Activated naive CD4-positive, alpha-beta T cell treated with anti-CD3 and anti-CD28 coated beads, Interleukin-2, amount 10 ng/mL, durations not matched to agents 7 days and 5 days (primary cell): ENCODE data around the gene FAM53B.

Experiments
- CTCF ChIA-PET: fragments of 350-600 bp; sonication (Branson Sonifier 250); formaldehyde crosslinking; loops from one replicate; lab custom pipeline; 2021; ENCODE audit warnings: antibody characterized with exemption; lab: Charles Lee
- DNase-seq: peaks from one replicate; pipeline ENCODE4 v3.0.0-alpha.2; 2020
- H3K27ac Mint-ChIP-seq: one replicate; pipeline ENCODE4 v1.8.0; 2021; ENCODE audit warnings: mild to moderate bottlenecking, moderate library complexity, mixed read lengths
- H3K27me3 Mint-ChIP-seq: one replicate; pipeline ENCODE4 v1.8.0; 2021; ENCODE audit warnings: mild to moderate bottlenecking, mixed read lengths
- H3K36me3 Mint-ChIP-seq: one replicate; pipeline ENCODE4 v1.8.0; 2021; ENCODE audit warnings: mixed read lengths
- H3K4me1 Mint-ChIP-seq: one replicate; pipeline ENCODE4 v1.8.0; 2021; ENCODE audit warnings: mixed read lengths
- H3K4me3 Mint-ChIP-seq: one replicate; pipeline ENCODE4 v1.8.0; 2021; ENCODE audit warnings: mild to moderate bottlenecking, moderate library complexity, mixed read lengths
- H3K9me3 Mint-ChIP-seq: one replicate; pipeline ENCODE4 v1.8.0; 2021; ENCODE audit warnings: mixed read lengths

FAM53B gene

DNA sequence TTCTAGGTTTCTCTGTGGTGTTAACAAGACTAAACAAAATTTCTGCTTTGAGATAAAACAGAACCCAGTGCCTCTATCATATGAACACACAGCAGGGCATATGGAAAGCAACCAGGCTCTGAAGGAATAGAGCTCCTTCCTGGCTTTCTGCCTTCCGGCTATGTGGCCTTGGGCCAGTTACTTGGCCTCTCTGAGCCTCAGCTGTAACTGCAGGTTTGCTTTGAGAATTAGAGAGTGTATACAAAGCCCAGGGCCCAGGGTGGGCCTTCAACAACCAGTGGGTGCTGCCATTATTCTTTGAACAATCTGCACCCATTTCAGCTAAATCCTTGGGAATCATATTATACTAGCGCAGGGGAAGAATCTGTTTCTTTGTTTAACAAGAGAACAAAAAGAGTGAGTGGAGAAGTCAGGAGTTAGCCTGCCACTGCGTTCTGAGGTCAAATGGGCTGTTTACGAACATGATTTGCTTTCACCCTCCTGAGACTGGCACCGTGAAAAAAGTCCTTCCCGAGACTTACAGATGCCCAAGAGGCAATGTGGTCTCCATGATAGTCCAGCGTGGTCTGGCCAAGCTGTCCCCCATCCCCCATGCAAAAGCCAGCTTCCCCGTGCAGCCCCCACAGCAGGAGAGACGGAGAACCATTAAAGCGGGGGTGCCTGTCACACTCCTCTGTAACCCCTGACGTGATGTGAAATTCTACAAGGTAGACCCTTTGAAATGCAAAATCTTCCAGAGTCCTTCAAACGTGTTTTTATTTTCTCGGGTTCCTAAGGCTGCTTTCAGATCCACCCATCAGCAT is 4.9 kb downstream of the FAM53B start:
- CTCF ChIA-PET, result interaction anchor here (0.5 to 4.6 kb wide), 6 partner anchors 20 to 209 kb away, joined by 3 to 60 read pairs (median 11); no protein-coding TSS in a partner anchor
- H3K4me1 Mint-ChIP-seq, result peaks cover 83% of the 10 kb centered on the region
- peaks cover 15% of the 10 kb centered on the region for H3K27me3 Mint-ChIP-seq
- H3K27ac Mint-ChIP-seq, result peak overlapping the region; percentile 50
- no peaks in the 10 kb centered on the region for H3K9me3 Mint-ChIP-seq
- DNase-seq, result no peak
- H3K4me3 Mint-ChIP-seq, result peak overlapping the region; percentile 2
- peaks cover 32% of the 10 kb centered on the region for H3K36me3 Mint-ChIP-seq

DNA sequence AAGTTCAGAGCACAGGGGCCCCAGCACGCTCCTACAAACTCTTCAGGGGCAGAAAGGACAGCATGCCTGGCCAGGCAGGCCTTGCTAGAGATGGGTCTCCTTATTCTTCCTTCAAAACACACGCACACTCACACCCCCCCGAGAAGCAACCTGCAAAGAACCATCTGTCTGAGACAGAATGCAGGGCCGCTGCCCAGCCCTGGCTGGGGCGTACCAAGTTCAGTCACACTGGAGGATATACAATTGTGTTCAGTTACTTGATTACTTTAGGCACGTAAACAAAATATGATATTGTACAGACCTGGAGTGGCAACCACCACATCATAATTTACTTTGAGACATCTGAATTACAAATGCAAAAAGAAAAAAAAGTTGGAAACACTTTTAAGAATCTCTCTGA is 5.7 kb downstream of the FAM53B start:
- no peak for DNase-seq
- Mint-ChIP-seq H3K36me3 (peaks cover 36% of the 10 kb centered on the region), H3K27me3 (peaks cover 15% of the 10 kb centered on the region), H3K9me3 (no peaks in the 10 kb centered on the region), H3K4me1 (peaks cover 91% of the 10 kb centered on the region), H3K27ac (no peak overlapping the region), H3K4me3 (no peak overlapping the region)
- CTCF ChIA-PET, result interaction anchor here (1.4 kb wide), 1 partner anchor 20 kb away, joined by 3 read pairs; no protein-coding TSS in a partner anchor

DNA sequence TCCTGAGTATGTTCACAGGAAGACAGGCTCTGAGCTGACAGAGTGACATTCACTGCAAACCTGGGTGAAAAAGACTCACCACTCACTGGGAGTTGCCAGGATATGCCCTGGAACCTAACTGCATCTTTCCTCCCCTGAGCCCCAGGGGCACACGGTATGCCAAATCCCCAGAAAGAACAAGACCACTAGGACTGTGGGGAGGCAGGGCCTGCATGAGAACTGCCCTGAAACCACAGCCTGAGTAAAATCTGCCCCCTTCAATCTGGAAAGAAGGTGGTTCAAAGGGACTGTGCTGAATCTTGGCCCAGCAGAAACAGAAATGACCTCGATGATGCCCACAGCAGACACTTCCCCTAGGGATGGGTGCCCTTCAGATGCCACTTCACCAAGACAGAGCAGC is 6.5 kb downstream of the FAM53B start:
- Mint-ChIP-seq H3K36me3 (peaks cover 41% of the 10 kb centered on the region), H3K4me3 (no peak overlapping the region), H3K27me3 (peaks cover 15% of the 10 kb centered on the region), H3K9me3 (no peaks in the 10 kb centered on the region), H3K4me1 (peaks cover 97% of the 10 kb centered on the region), H3K27ac (no peak overlapping the region)
- CTCF ChIA-PET, result no interaction called here
- DNase-seq, result no peak

- Mint-ChIP-seq H3K27me3 (peaks cover 15% of the 10 kb centered on the region), H3K27ac (no peak overlapping the region), H3K9me3 (no peaks in the 10 kb centered on the region), H3K36me3 (peaks cover 39% of the 10 kb centered on the region), H3K4me3 (no peak overlapping the region), H3K4me1 (peaks cover 96% of the 10 kb centered on the region)
- CTCF ChIA-PET, result no interaction called here
- no peak for DNase-seq
Measured at GRCh38 chr10:124737221-124737620, 7.0 kb downstream of the FAM53B start.

- no peak overlapping the region for H3K4me3 Mint-ChIP-seq
- peaks cover 96% of the 10 kb centered on the region for H3K4me1 Mint-ChIP-seq
- CTCF ChIA-PET, result interaction anchor here (1.0 kb wide), 1 partner anchor 17 kb away, joined by 3 read pairs; no protein-coding TSS in a partner anchor
- DNase-seq, result no peak
- peaks cover 15% of the 10 kb centered on the region for H3K27me3 Mint-ChIP-seq
- H3K36me3 Mint-ChIP-seq, result peaks cover 43% of the 10 kb centered on the region
- no peaks in the 10 kb centered on the region for H3K9me3 Mint-ChIP-seq
- H3K27ac Mint-ChIP-seq, result no peak overlapping the region
Measured at GRCh38 chr10:124736491-124737136, 7.6 kb downstream of the FAM53B start.

GRCh38 chr10:124735491-124736286 is 8.5 kb downstream of the FAM53B start:
- Mint-ChIP-seq H3K27ac (peak overlapping the region; percentile 86), H3K27me3 (peaks cover 15% of the 10 kb centered on the region), H3K4me3 (no peak overlapping the region), H3K4me1 (peaks cover 92% of the 10 kb centered on the region), H3K36me3 (peaks cover 45% of the 10 kb centered on the region), H3K9me3 (no peaks in the 10 kb centered on the region)
- DNase-seq, result no peak
- CTCF ChIA-PET, result interaction anchor here (1.0 to 5.3 kb wide), 2 partner anchors 16 to 18 kb away, joined by 3 to 34 read pairs; no protein-coding TSS in a partner anchor

GRCh38 chr10:124734311-124735166 is 9.6 kb downstream of the FAM53B start:
- Mint-ChIP-seq H3K36me3 (peaks cover 46% of the 10 kb centered on the region), H3K4me1 (peaks cover 89% of the 10 kb centered on the region), H3K9me3 (no peaks in the 10 kb centered on the region), H3K4me3 (peak overlapping the region; percentile 44), H3K27ac (peak overlapping the region; percentile 86), H3K27me3 (peaks cover 9% of the 10 kb centered on the region)
- CTCF ChIA-PET, result interaction anchor here (0.7 to 5.3 kb wide), 7 partner anchors 8 to 195 kb away, joined by 3 to 34 read pairs (median 4); no protein-coding TSS in a partner anchor
- peak; percentile 54 for DNase-seq

DNA sequence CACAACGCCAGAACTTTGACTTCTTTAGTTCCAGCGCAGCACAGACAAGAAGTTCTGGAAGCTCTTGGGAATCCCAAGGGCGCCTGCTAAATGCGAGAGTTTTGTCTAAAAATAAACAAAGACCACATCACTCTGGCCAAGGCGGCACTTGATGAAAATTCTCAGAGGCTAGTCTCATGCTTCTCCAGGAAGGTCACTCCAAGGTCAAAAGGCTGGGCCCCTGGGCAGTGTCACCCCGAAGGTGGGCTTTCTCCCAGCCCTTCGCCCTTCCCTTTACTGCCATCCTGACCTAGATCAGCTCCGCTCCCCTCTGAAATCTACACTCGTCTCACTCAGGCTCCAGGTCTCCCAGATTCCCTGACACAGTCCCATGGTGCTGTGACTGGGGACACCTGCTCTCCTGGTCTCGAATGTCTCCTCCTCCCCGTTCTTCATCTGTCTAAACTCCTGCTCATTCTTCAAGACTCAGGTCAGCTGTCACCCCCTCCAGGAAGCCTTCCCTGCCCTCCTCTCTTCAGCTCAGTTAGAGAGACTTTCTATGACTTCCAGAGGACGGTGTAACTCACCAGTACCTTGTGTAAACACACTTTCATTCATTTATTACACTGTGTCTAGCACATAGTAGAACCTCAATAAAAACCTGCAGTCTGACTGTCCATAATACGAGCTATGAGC is 10.5 kb downstream of the FAM53B start:
- Mint-ChIP-seq H3K27me3 (peaks cover 4% of the 10 kb centered on the region), H3K27ac (peak overlapping the region; percentile 86), H3K4me1 (peaks cover 89% of the 10 kb centered on the region), H3K9me3 (no peaks in the 10 kb centered on the region), H3K4me3 (peak overlapping the region; percentile 44), H3K36me3 (peaks cover 46% of the 10 kb centered on the region)
- DNase-seq, result no peak
- CTCF ChIA-PET, result interaction anchor here (0.7 to 5.3 kb wide), 10 partner anchors 8 to 203 kb away, joined by 3 to 34 read pairs (median 4); no protein-coding TSS in a partner anchor

- Mint-ChIP-seq H3K27ac (peak overlapping the region; percentile 86), H3K9me3 (no peaks in the 10 kb centered on the region), H3K27me3 (no peaks in the 10 kb centered on the region), H3K36me3 (peaks cover 49% of the 10 kb centered on the region), H3K4me1 (peaks cover 90% of the 10 kb centered on the region), H3K4me3 (peak overlapping the region; percentile 21)
- CTCF ChIA-PET, result interaction anchor here (0.8 to 5.3 kb wide), 6 partner anchors 8 to 202 kb away, joined by 3 to 34 read pairs (median 4); no protein-coding TSS in a partner anchor
- peak; percentile 57 for DNase-seq
Measured at GRCh38 chr10:124732931-124733570, 11.1 kb downstream of the FAM53B start.

- no peaks in the 10 kb centered on the region for H3K9me3 Mint-ChIP-seq
- CTCF ChIA-PET, result interaction anchor here (2.5 to 5.3 kb wide), 2 partner anchors 10 to 14 kb away, joined by 8 to 34 read pairs; no protein-coding TSS in a partner anchor
- peaks cover 46% of the 10 kb centered on the region for H3K36me3 Mint-ChIP-seq
- H3K4me3 Mint-ChIP-seq, result no peak overlapping the region
- no peaks in the 10 kb centered on the region for H3K27me3 Mint-ChIP-seq
- no peak for DNase-seq
- H3K4me1 Mint-ChIP-seq, result peaks cover 88% of the 10 kb centered on the region
- no peak overlapping the region for H3K27ac Mint-ChIP-seq
Measured at GRCh38 chr10:124731551-124731950, 12.6 kb downstream of the FAM53B start.

GRCh38 chr10:124730790-124731189 is 13.4 kb downstream of the FAM53B start:
- H3K27me3 Mint-ChIP-seq, result no peaks in the 10 kb centered on the region
- H3K36me3 Mint-ChIP-seq, result peaks cover 45% of the 10 kb centered on the region
- H3K9me3 Mint-ChIP-seq, result no peaks in the 10 kb centered on the region
- peaks cover 86% of the 10 kb centered on the region for H3K4me1 Mint-ChIP-seq
- no peak overlapping the region for H3K4me3 Mint-ChIP-seq
- CTCF ChIA-PET, result interaction anchor here (5.3 kb wide), 1 partner anchor 13 kb away, joined by 34 read pairs; no protein-coding TSS in a partner anchor
- no peak for DNase-seq
- no peak overlapping the region for H3K27ac Mint-ChIP-seq
